H1 (cell line): ENCODE data around the gene ADD2. TPM values are rescaled to one million over a fixed set of nuclear protein-coding genes. Genes with fewer than 3 reads are reported as not detected.

ENCODE experiments used
- CTCF ChIA-PET: fragments of 300-600 bp; sonication (Branson Sonifier 250); formaldehyde crosslinking; loops from one replicate; lab custom pipeline; 2021; ENCODE audit not compliant: partially characterized antibody; lab: Charles Lee
- POLR2A ChIA-PET: fragments of 300-600 bp; sonication (Branson Sonifier 250); formaldehyde crosslinking; loops from one replicate; lab custom pipeline; 2021; ENCODE audit warnings: inconsistent platforms; ENCODE audit not compliant: partially characterized antibody; lab: Charles Lee
- DNase-seq, 2 experiments: peaks; one replicate each; pipeline versions ENCODE4 v3.0.0 to v3.0.0-alpha.2; 2010 to 2022; ENCODE audit warnings: low spot score in 2 of 2, low read depth in 1 of 2, mixed read lengths in 1 of 2
- FAIRE-seq: peaks from 2 replicates; lab custom pipeline; 2011; peaks lifted over from hg19 to GRCh38; lab: Jason Lieb, UNC
- H2AFZ ChIP-seq: 2 replicates; pipeline ENCODE4 v1.8.1; 2012; ENCODE audit warnings: low read length, inconsistent platforms
- H2AK5ac ChIP-seq: 2 replicates; pipeline ENCODE4 v1.6.1; 2013; ENCODE audit warnings: low read depth, low read length
- H2BK120ac ChIP-seq: replicated peaks from 2 replicates; pipeline ENCODE3; 2013; ENCODE audit warnings: low read depth, low read length, inconsistent platforms
- H2BK12ac ChIP-seq: 2 replicates; pipeline ENCODE4 v1.6.1; 2013; ENCODE audit warnings: low read depth, low read length
- H2BK15ac ChIP-seq: 2 replicates; pipeline ENCODE4 v1.6.1; 2013; ENCODE audit warnings: low read length
- H2BK20ac ChIP-seq: 2 replicates; pipeline ENCODE4 v1.6.1; 2013; ENCODE audit warnings: low read length
- H2BK5ac ChIP-seq: 2 replicates; pipeline ENCODE4 v1.6.1; 2013; ENCODE audit warnings: low read depth, low read length
- H3K14ac ChIP-seq: 2 replicates; pipeline ENCODE4 v1.6.1; 2013; ENCODE audit warnings: inconsistent platforms; ENCODE audit not compliant: insufficient read length
- H3K18ac ChIP-seq: 2 replicates; pipeline ENCODE4 v1.6.1; 2013; ENCODE audit warnings: low read length; ENCODE audit errors: extremely low read depth
- H3K23ac ChIP-seq: 2 replicates; pipeline ENCODE4 v1.6.1; 2013; ENCODE audit warnings: inconsistent platforms; ENCODE audit not compliant: insufficient read length
- H3K23me2 ChIP-seq: 2 replicates; pipeline ENCODE4 v1.6.1; 2013; ENCODE audit warnings: low read depth, low read length
- H3K27ac ChIP-seq: 2 replicates; pipeline ENCODE4 v1.6.1; 2011; ENCODE audit warnings: low read depth, low read length, inconsistent platforms
- H3K27me3 ChIP-seq, 4 experiments: replicated peaks in 1 of 4; 1 replicate in 1 of 4; 2 replicates in 3 of 4; pipeline versions ENCODE4 v1.6.1 to v1.8.1; 2011 to 2013; ENCODE audit warnings: low read length in 3 of 4, mild to moderate bottlenecking in 3 of 4, inconsistent platforms in 2 of 4, mixed read lengths in 2 of 4, moderate library complexity in 1 of 4; ENCODE audit not compliant: control insufficient read depth in 3 of 4, insufficient read depth in 3 of 4; ENCODE audit errors: extremely low read depth in 1 of 4
- H3K36me3 ChIP-seq, 4 experiments: 2 replicates each; pipeline versions ENCODE4 v1.6.1 to v1.8.1; 2011 to 2013; ENCODE audit warnings: mild to moderate bottlenecking in 4 of 4, low read length in 3 of 4, moderate library complexity in 2 of 4, control low read depth in 1 of 4, inconsistent platforms in 1 of 4; ENCODE audit not compliant: insufficient read depth in 4 of 4, control insufficient read depth in 2 of 4
- H3K4ac ChIP-seq: replicated peaks from 2 replicates; pipeline ENCODE3; 2013; ENCODE audit warnings: low read length, low read depth, mixed read lengths, inconsistent platforms; ENCODE audit not compliant: insufficient read length
- H3K4me1 ChIP-seq, 4 experiments: replicated peaks in 1 of 4; 1 replicate in 1 of 4; 2 replicates in 3 of 4; pipeline versions ENCODE4 v1.6.1 to v1.8.1; 2011 to 2013; ENCODE audit warnings: low read length in 3 of 4, inconsistent platforms in 2 of 4, mixed read lengths in 1 of 4; ENCODE audit not compliant: insufficient read depth in 4 of 4, control insufficient read depth in 3 of 4
- H3K4me2 ChIP-seq, 2 experiments: 2 replicates each; pipeline versions ENCODE4 v1.6.1 to v1.8.1; 2011 to 2013; ENCODE audit warnings: low read depth in 2 of 2, low read length in 2 of 2, control low read depth in 1 of 2, inconsistent platforms in 1 of 2, mild to moderate bottlenecking in 1 of 2; ENCODE audit not compliant: insufficient read depth in 1 of 2
- H3K4me3 ChIP-seq, 4 experiments: fragments of 200-600, 300-600 bp in 1 of 4; sonication (generic), shearing (Covaris generic), sonication (Bioruptor Twin) in 1 of 4; 2 replicates each; pipeline versions ENCODE4 v1.5.1 to v1.8.1; 2011 to 2016; ENCODE audit warnings: low read length in 4 of 4, low read depth in 3 of 4, control low read depth in 2 of 4, inconsistent platforms in 2 of 4, mild to moderate bottlenecking in 2 of 4, mixed read lengths in 1 of 4, moderate library complexity in 1 of 4; ENCODE audit not compliant: insufficient read depth in 2 of 4; ENCODE audit errors: extremely low read depth in 1 of 4
- H3K56ac ChIP-seq: replicated peaks from 2 replicates; pipeline ENCODE3; 2013; ENCODE audit warnings: low read depth, mild to moderate bottlenecking, mixed read lengths, low read length, inconsistent platforms; ENCODE audit not compliant: insufficient read length
- H3K79me1 ChIP-seq: 2 replicates; pipeline ENCODE4 v1.6.1; 2013; ENCODE audit warnings: low read depth, low read length, control low read depth
- H3K79me2 ChIP-seq, 2 experiments: 2 replicates each; pipeline versions ENCODE4 v1.6.1 to v1.8.1; 2012 to 2013; ENCODE audit warnings: low read length in 2 of 2, mild to moderate bottlenecking in 2 of 2, inconsistent platforms in 1 of 2; ENCODE audit not compliant: insufficient read depth in 2 of 2, control insufficient read depth in 1 of 2
- H3K9ac ChIP-seq, 4 experiments: replicated peaks in 1 of 4; 1 replicate in 1 of 4; 2 replicates in 3 of 4; pipeline versions ENCODE4 v1.6.1 to v1.8.1; 2011 to 2013; ENCODE audit warnings: low read depth in 3 of 4, low read length in 3 of 4, control low read depth in 2 of 4, mild to moderate bottlenecking in 2 of 4, moderate library complexity in 2 of 4, inconsistent platforms in 1 of 4; ENCODE audit errors: extremely low read depth in 1 of 4
- H3K9me3 ChIP-seq, 2 experiments: 2 replicates each; pipeline versions ENCODE4 v1.6.1 to v1.8.1; 2012 to 2013; ENCODE audit warnings: mild to moderate bottlenecking in 2 of 2, moderate library complexity in 2 of 2, control low read depth in 1 of 2, inconsistent platforms in 1 of 2, low read depth in 1 of 2, low read length in 1 of 2, mixed read lengths in 1 of 2; ENCODE audit not compliant: insufficient read depth in 2 of 2
- H4K20me1 ChIP-seq, 2 experiments: replicated peaks in 1 of 2; 2 replicates each; pipeline versions ENCODE3 to v1.8.1; 2011 to 2013; ENCODE audit warnings: inconsistent platforms in 2 of 2, low read length in 2 of 2, mild to moderate bottlenecking in 1 of 2; ENCODE audit not compliant: insufficient read depth in 2 of 2, control insufficient read depth in 1 of 2
- H4K5ac ChIP-seq: 2 replicates; pipeline ENCODE4 v1.6.1; 2013; ENCODE audit warnings: low read length, low read depth, mixed read lengths, inconsistent platforms; ENCODE audit not compliant: insufficient read length
- H4K8ac ChIP-seq: 2 replicates; pipeline ENCODE4 v1.8.0; 2013; ENCODE audit warnings: mild to moderate bottlenecking, moderate library complexity, low read length, inconsistent platforms; ENCODE audit not compliant: insufficient read depth; ENCODE audit errors: extremely low read depth
- H4K91ac ChIP-seq: replicated peaks from 2 replicates; pipeline ENCODE3; 2013; ENCODE audit warnings: low read length, mixed read lengths, inconsistent platforms; ENCODE audit not compliant: insufficient read length
- ASH2L ChIP-seq: fragments of 200-600, 300-600 bp; sonication (generic); IDR thresholded peaks from one replicate; pipeline ENCODE4 v1.7.1; 2017; ENCODE audit warnings: low read length
- ATF2 ChIP-seq: IDR thresholded peaks from 2 replicates; pipeline ENCODE4 v1.6.1; 2012; ENCODE audit warnings: low read length, inconsistent platforms
- CBX5 ChIP-seq: fragments of 300-800, 300-1000 bp; sonication (generic); IDR thresholded peaks from 2 replicates; pipeline ENCODE4 v1.7.1; 2016; ENCODE audit warnings: antibody characterized with exemption, low read length, low read depth
- CBX8 ChIP-seq: fragments of 300-800, 300-1000 bp; sonication (generic); IDR thresholded peaks from 2 replicates; pipeline ENCODE4 v1.7.1; 2016; ENCODE audit warnings: low read depth, low read length, borderline replicate concordance
- CHD1 ChIP-seq: IDR thresholded peaks from 2 replicates; pipeline ENCODE4 v1.6.1; 2012; ENCODE audit warnings: low read depth, low read length, improper control_type of control experiment
- E2F6 ChIP-seq: IDR thresholded peaks from 2 replicates; pipeline ENCODE4 v1.6.1; 2012; ENCODE audit warnings: inconsistent platforms
- EZH2 ChIP-seq: fragments of 200-600 bp; sonication (generic); IDR thresholded peaks from 2 replicates; pipeline ENCODE4 v1.7.1; 2012; ENCODE audit warnings: low read depth, mild to moderate bottlenecking, moderate library complexity, low read length, inconsistent platforms; ENCODE audit not compliant: severe bottlenecking
- GABPA ChIP-seq: IDR thresholded peaks from 2 replicates; pipeline ENCODE4 v1.6.1; 2011; ENCODE audit warnings: mild to moderate bottlenecking, low read length, moderate library complexity, borderline replicate concordance; ENCODE audit not compliant: insufficient read depth
- MAX ChIP-seq: IDR thresholded peaks from 2 replicates; pipeline ENCODE4 v1.6.1; 2012; ENCODE audit warnings: inconsistent platforms
- SAP30 ChIP-seq: fragments of 300-600 bp; sonication (generic); IDR thresholded peaks from 2 replicates; pipeline ENCODE4 v1.7.1; 2012; ENCODE audit warnings: low read length, moderate library complexity, mild to moderate bottlenecking, inconsistent platforms; ENCODE audit not compliant: insufficient read depth, insufficient replicate concordance
- TAF1 ChIP-seq: IDR thresholded peaks from 2 replicates; pipeline ENCODE4 v1.6.1; 2011; ENCODE audit warnings: mild to moderate bottlenecking, low read depth, low read length
- TBP ChIP-seq: IDR thresholded peaks from 2 replicates; pipeline ENCODE4 v1.6.1; 2011; ENCODE audit warnings: low read depth, low read length, improper control_type of control experiment
- polyA plus RNA-seq, 7 experiments: library from polyadenylated mRNA; depleted of rRNA in 3 of 7; stranded (reverse) in 5 of 7; unstranded in 2 of 7; fragments of >200 nt in 5 of 7; fragments of 200-250 nt in 2 of 7; gene quantifications; 1 replicate in 5 of 7; 2 replicates in 1 of 7; 4 replicates in 1 of 7; pipeline versions ENCODE4 v1.2.1 to v1.2.3, GENCODE V29; 2011 to 2013; ENCODE audit warnings: missing spikeins in 2 of 7, mixed read lengths in 2 of 7
- total RNA-seq: library from RNA; stranded (reverse); fragmentation: NEBNext Ultra II Directional; extraction: Animal tissue kit (Norgen Biotek cat#: 25700); gene quantifications from 2 replicates; pipeline ENCODE4 v1.2.1, GENCODE V29; 2021

The ADD2 gene
- total and polyA plus RNA-seq, 2 of the 8 experiments (the other 6 are each of a cell fraction or from before 2014, with no cell fraction given), result 58.5 to 170 TPM

GRCh38 chr2:70753031-70753430, 15.0 kb downstream of the ADD2 start:
- CTCF ChIA-PET, result interaction anchor here (0.6 to 0.9 kb wide), 2 partner anchors 21 to 47 kb away, joined by 3 to 4 read pairs; no protein-coding TSS in a partner anchor
- Histone ChIP-seq H3K27me3 (no peaks in the 10 kb centered on the region), H2BK120ac (no peak overlapping the region), H3K4me1 (peaks cover 0 to 18% (median 7%) of the 10 kb centered on the region in 4 experiments; a peak in 6 of 7 replicates), H3K27ac (no peak overlapping the region), H4K91ac (no peak overlapping the region), H2AFZ (no peak overlapping the region), H4K20me1 (peaks cover 25 to 33% of the 10 kb centered on the region in 2 experiments), H3K23me2 (0 out of 2 replicates have a peak, but pooled peaks cover 2% of the 10 kb centered on the region), H3K79me1 (peaks cover 22% of the 10 kb centered on the region), H2AK5ac (no peak overlapping the region), H3K4me2 (no peak overlapping the region), H3K4ac (no peak overlapping the region), H2BK20ac (no peak overlapping the region), H3K56ac (no peak overlapping the region), H2BK12ac (no peak overlapping the region), H2BK15ac (no peak overlapping the region), H3K36me3 (no peaks in the 10 kb centered on the region), H2BK5ac (no peak overlapping the region), H3K18ac (no peak overlapping the region), H3K9me3 (no peaks in the 10 kb centered on the region), H3K4me3 (no peak overlapping the region), H3K14ac (no peak overlapping the region), H3K79me2 (peaks cover 21 to 98% of the 10 kb centered on the region in 2 experiments), H4K5ac (no peak overlapping the region), H3K9ac (no peak overlapping the region), H4K8ac (no peak overlapping the region), H3K23ac (no peak overlapping the region)
- DNase-seq, result no peak
- POLR2A ChIA-PET, result interaction anchor here (1.4 to 2.8 kb wide), 4 partner anchors 9 to 15 kb away, joined by 4 to 7 read pairs (median 6); partner anchors contain the start of gene ADD2
- FAIRE-seq, result no peak
- no peak for TF ChIP-seq ATF2
- no peak for TF ChIP-seq EZH2
- TF ChIP-seq TAF1, result no peak
- TF ChIP-seq GABPA, result no peak
- no peak for TF ChIP-seq CHD1
- no peak for TF ChIP-seq E2F6
- no peak for TF ChIP-seq CBX5
- TF ChIP-seq SAP30, result no peak
- TF ChIP-seq ASH2L, result no peak
- no peak for TF ChIP-seq CBX8
- TF ChIP-seq TBP, result no peak
- no peak for TF ChIP-seq MAX
